Activated T-cell treated with anti-CD3 and anti-CD28 coated beads, Interleukin-2, amount 50 U/mL, for 4 hours (primary cell): ENCODE results near the gene LYRM9. TPM values are rescaled to one million over a fixed set of nuclear protein-coding genes. Genes with fewer than 3 reads are reported as not detected.

ENCODE experiments used
- ATAC-seq, 2 donors: fragments of 200-7000 bp; cut with Tn5 transposase; one replicate each; pipeline ENCODE4 v1.10.0; 2021
- DNase-seq: peaks from one replicate; pipeline ENCODE4 v3.0.0-alpha.2; 2020
- H3K27me3 Mint-ChIP-seq: one replicate; pipeline ENCODE4 v1.8.0; 2021; ENCODE audit warnings: low read depth, mixed read lengths
- H3K36me3 Mint-ChIP-seq: one replicate; pipeline ENCODE4 v1.8.0; 2022; ENCODE audit warnings: mixed read lengths; ENCODE audit not compliant: insufficient read depth
- H3K4me1 Mint-ChIP-seq: one replicate; pipeline ENCODE4 v1.8.0; 2021; ENCODE audit warnings: low read depth, mixed read lengths
- H3K4me3 Mint-ChIP-seq: one replicate; pipeline ENCODE4 v1.8.0; 2021; ENCODE audit warnings: mild to moderate bottlenecking, moderate library complexity, mixed read lengths
- H3K9me3 Mint-ChIP-seq: one replicate; pipeline ENCODE4 v1.8.0; 2021; ENCODE audit warnings: mixed read lengths
- total RNA-seq, 3 donors: library from RNA; stranded (reverse); gene quantifications; one replicate each; pipeline ENCODE4 v1.2.1, GENCODE V29; 2021

LYRM9 gene
- 1 to 10 TPM in 1 of 3 donors, under 1 TPM in 2; 0.79 to 1.4 (median 0.91) TPM for total RNA-seq

GRCh38 chr17:27892866-27893769, at the start of gene LYRM9:
LYRM9 (minus strand) TSS chr17:27893365; CDS start chr17:27882694, 10,671 bp downstream.
- Mint-ChIP-seq H3K4me3 (peak within 1 kb of the TSS; percentile 80), H3K36me3 (no peaks in the 10 kb centered on the region), H3K27me3 (peaks cover 12% of the 10 kb centered on the region), H3K9me3 (no peaks in the 10 kb centered on the region), H3K4me1 (peaks cover 18% of the 10 kb centered on the region)
- ATAC-seq (peak; percentile 97 to 98), DNase-seq (peak; percentile 93)

- no peak overlapping the region for H3K4me3 Mint-ChIP-seq
- no peak for ATAC-seq
- H3K36me3 Mint-ChIP-seq: no peaks in the 10 kb centered on the region
- H3K27me3 Mint-ChIP-seq: peaks cover 12% of the 10 kb centered on the region
- DNase-seq: no peak
- H3K4me1 Mint-ChIP-seq: peaks cover 3% of the 10 kb centered on the region
- no peaks in the 10 kb centered on the region for H3K9me3 Mint-ChIP-seq
Measured at GRCh38 chr17:27940503-27941428, 47.6 kb upstream of the LYRM9 start.

- no peaks in the 10 kb centered on the region for H3K36me3 Mint-ChIP-seq
- peaks cover 22% of the 10 kb centered on the region for H3K27me3 Mint-ChIP-seq
- DNase-seq: no peak
- H3K4me1 Mint-ChIP-seq: peaks cover 3% of the 10 kb centered on the region
- H3K4me3 Mint-ChIP-seq: no peak overlapping the region
- no peak for ATAC-seq
- no peaks in the 10 kb centered on the region for H3K9me3 Mint-ChIP-seq
Measured at GRCh38 chr17:27939474-27940465, 46.6 kb upstream of the LYRM9 start.

- H3K9me3 Mint-ChIP-seq: no peaks in the 10 kb centered on the region
- DNase-seq (no peak), ATAC-seq (no peak)
- H3K4me1 Mint-ChIP-seq: peaks cover 3% of the 10 kb centered on the region
- H3K4me3 Mint-ChIP-seq: no peak overlapping the region
- H3K36me3 Mint-ChIP-seq: no peaks in the 10 kb centered on the region
- H3K27me3 Mint-ChIP-seq: peaks cover 25% of the 10 kb centered on the region
Measured at GRCh38 chr17:27938864-27939263, 45.7 kb upstream of the LYRM9 start.

- no peak for ATAC-seq
- peaks cover 3% of the 10 kb centered on the region for H3K4me1 Mint-ChIP-seq
- H3K9me3 Mint-ChIP-seq: no peaks in the 10 kb centered on the region
Measured at GRCh38 chr17:27938241-27938640, 45.1 kb upstream of the LYRM9 start.

GRCh38 chr17:27937025-27937546, 43.9 kb upstream of the LYRM9 start:
- no peaks in the 10 kb centered on the region for H3K9me3 Mint-ChIP-seq
- ATAC-seq: no peak

More at GRCh38 chr17:27938241-27938640, 45.1 kb upstream of the LYRM9 start:
- Mint-ChIP-seq H3K36me3 (no peaks in the 10 kb centered on the region), H3K4me3 (no peak overlapping the region), H3K27me3 (peaks cover 25% of the 10 kb centered on the region)
- no peak for DNase-seq

GRCh38 chr17:27930000-27930399, 36.8 kb upstream of the LYRM9 start:
- Mint-ChIP-seq H3K4me3 (no peak overlapping the region), H3K27me3 (peaks cover 7% of the 10 kb centered on the region), H3K4me1 (no peaks in the 10 kb centered on the region), H3K9me3 (no peaks in the 10 kb centered on the region), H3K36me3 (no peaks in the 10 kb centered on the region)
- DNase-seq: no peak
- ATAC-seq: no peak

More at GRCh38 chr17:27937025-27937546, 43.9 kb upstream of the LYRM9 start:
- H3K36me3 Mint-ChIP-seq: no peaks in the 10 kb centered on the region
- H3K4me1 Mint-ChIP-seq: peaks cover 3% of the 10 kb centered on the region
- H3K4me3 Mint-ChIP-seq: no peak overlapping the region
- DNase-seq: no peak
- H3K27me3 Mint-ChIP-seq: peaks cover 25% of the 10 kb centered on the region

- peaks cover 1% of the 10 kb centered on the region for H3K27me3 Mint-ChIP-seq
- H3K4me1 Mint-ChIP-seq: no peaks in the 10 kb centered on the region
- ATAC-seq: no peak
- H3K9me3 Mint-ChIP-seq: no peaks in the 10 kb centered on the region
- no peaks in the 10 kb centered on the region for H3K36me3 Mint-ChIP-seq
- no peak for DNase-seq
- H3K4me3 Mint-ChIP-seq: no peak overlapping the region
Measured at GRCh38 chr17:27928587-27928986, 35.4 kb upstream of the LYRM9 start.

GRCh38 chr17:27927781-27928180, 34.6 kb upstream of the LYRM9 start:
- ATAC-seq (no peak), DNase-seq (no peak)
- peaks cover 1% of the 10 kb centered on the region for H3K27me3 Mint-ChIP-seq
- H3K9me3 Mint-ChIP-seq: no peaks in the 10 kb centered on the region
- H3K4me3 Mint-ChIP-seq: no peak overlapping the region
- H3K4me1 Mint-ChIP-seq: no peaks in the 10 kb centered on the region
- H3K36me3 Mint-ChIP-seq: no peaks in the 10 kb centered on the region

GRCh38 chr17:27921599-27921998, 28.4 kb upstream of the LYRM9 start:
- no peak overlapping the region for H3K4me3 Mint-ChIP-seq
- DNase-seq: no peak

GRCh38 chr17:27921077-27921476, 27.9 kb upstream of the LYRM9 start:
- H3K4me3 Mint-ChIP-seq: no peak overlapping the region
- DNase-seq (no peak), ATAC-seq (no peak)
- no peaks in the 10 kb centered on the region for H3K9me3 Mint-ChIP-seq
- no peaks in the 10 kb centered on the region for H3K36me3 Mint-ChIP-seq
- H3K27me3 Mint-ChIP-seq: peaks cover 7% of the 10 kb centered on the region
- H3K4me1 Mint-ChIP-seq: no peaks in the 10 kb centered on the region

More at GRCh38 chr17:27921599-27921998, 28.4 kb upstream of the LYRM9 start:
- Mint-ChIP-seq H3K36me3 (no peaks in the 10 kb centered on the region), H3K9me3 (no peaks in the 10 kb centered on the region), H3K4me1 (no peaks in the 10 kb centered on the region), H3K27me3 (peaks cover 7% of the 10 kb centered on the region)
- ATAC-seq: no peak

- no peak for DNase-seq
- H3K9me3 Mint-ChIP-seq: no peaks in the 10 kb centered on the region
- no peaks in the 10 kb centered on the region for H3K36me3 Mint-ChIP-seq
- H3K4me3 Mint-ChIP-seq: no peak overlapping the region
- H3K27me3 Mint-ChIP-seq: peaks cover 7% of the 10 kb centered on the region
- H3K4me1 Mint-ChIP-seq: no peaks in the 10 kb centered on the region
- no peak for ATAC-seq
Measured at GRCh38 chr17:27920569-27920968, 27.4 kb upstream of the LYRM9 start.

- ATAC-seq: no peak
- no peak for DNase-seq
- peaks cover 5% of the 10 kb centered on the region for H3K27me3 Mint-ChIP-seq
- H3K4me1 Mint-ChIP-seq: no peaks in the 10 kb centered on the region
- H3K9me3 Mint-ChIP-seq: no peaks in the 10 kb centered on the region
- H3K36me3 Mint-ChIP-seq: no peaks in the 10 kb centered on the region
- H3K4me3 Mint-ChIP-seq: no peak overlapping the region
Measured at GRCh38 chr17:27919079-27919478, 25.9 kb upstream of the LYRM9 start.
